UCSD-AML1 (cell line): ENCODE data around the gene CNTN6.

ENCODE experiments used
- DNase-seq: peaks from one replicate; lab custom pipeline; 2025; ENCODE audit not compliant: unreplicated experiment; lab: John Stamatoyannopoulos, UW

The CNTN6 gene

DNA sequence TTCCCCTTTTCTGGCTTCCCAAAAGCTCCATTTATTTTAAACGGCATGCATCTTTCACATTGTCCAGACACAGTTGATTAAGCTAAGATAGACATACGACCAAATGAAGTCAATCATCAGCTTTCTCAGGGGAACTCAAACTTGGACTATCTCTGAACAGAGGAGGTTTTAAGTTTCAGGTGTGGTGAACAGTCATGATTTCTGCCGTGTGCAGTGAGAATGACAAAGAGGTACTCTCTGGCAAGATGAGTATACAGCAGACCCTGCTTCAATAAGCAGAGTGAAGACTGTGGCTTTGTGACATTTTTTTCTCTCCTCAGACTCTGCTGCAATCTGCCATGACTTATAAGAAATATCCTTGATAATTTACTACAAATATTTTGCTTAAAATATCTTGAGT lies 307.7 kb downstream of the CNTN6 start:
- DNase-seq, result no peak

DNA sequence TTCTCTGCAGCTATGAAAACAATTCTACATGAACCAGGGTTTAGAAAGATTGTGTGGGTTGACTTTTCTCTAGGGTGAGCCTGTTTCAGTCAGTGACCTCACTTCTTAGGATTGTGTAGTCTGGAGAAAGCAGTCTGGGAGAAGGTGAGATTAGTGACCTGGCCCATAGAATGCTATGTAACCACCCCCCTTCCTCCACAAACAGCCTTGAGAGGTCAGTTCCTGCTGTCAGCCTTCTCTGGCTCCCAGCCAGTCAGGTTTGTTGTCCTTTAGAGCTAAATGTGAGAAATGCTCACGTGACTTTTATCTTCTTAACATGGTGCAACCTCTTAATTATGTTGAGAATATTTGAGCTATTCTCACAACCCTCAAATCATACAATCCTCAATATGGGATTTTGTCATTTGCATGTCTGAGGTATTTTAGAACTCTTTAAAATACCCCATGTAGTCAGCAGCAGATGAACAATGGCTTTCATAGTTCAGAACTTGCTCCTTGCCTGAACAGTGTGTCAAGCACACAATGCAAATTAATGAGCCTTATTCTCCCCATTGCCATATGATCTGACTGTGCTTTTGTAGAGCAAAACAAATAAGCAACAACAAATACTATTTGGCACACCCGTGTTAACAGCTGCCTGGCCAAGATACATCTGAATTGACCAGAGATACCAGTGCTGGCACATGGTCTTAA lies 311.6 kb downstream of the CNTN6 start:
- DNase-seq, result no peak

DNA sequence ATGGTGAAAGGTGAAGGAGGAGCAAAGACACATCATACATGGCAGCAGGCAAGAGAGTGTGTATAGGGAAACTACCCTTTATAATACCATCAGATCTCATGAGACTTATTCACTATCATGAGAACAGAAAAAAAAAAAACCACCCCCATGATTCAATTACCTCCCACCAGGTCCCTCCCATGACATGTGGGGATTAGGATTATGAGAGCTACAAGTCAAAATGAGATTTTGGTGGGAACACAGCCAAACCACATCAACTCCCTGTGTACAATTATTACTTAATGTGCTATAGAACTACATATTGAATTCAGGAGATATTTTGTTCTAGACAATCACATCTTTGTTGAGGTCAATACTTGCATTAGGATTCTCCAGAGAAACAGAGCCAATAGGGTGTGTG lies 313.4 kb downstream of the CNTN6 start:
- no peak for DNase-seq

DNA sequence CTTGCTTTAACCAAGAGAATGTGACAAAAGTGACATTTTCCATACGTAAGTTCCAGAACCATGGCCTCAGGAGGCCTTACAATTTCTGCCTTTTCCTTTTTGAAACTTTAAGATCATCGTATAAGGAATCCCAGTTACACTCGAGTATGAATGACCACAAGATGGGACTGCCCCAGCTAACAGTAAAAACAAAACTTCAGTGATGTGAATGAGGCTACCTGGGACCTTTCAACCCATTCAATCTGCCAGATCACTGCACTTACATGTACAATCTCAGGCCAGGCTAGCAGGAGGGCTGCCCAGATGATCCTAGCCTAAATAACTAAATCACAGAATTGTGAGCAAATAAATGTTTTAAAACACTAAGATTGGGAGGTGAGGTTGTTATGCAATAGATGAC lies 328.8 kb downstream of the CNTN6 start:
- DNase-seq, result no peak

DNA sequence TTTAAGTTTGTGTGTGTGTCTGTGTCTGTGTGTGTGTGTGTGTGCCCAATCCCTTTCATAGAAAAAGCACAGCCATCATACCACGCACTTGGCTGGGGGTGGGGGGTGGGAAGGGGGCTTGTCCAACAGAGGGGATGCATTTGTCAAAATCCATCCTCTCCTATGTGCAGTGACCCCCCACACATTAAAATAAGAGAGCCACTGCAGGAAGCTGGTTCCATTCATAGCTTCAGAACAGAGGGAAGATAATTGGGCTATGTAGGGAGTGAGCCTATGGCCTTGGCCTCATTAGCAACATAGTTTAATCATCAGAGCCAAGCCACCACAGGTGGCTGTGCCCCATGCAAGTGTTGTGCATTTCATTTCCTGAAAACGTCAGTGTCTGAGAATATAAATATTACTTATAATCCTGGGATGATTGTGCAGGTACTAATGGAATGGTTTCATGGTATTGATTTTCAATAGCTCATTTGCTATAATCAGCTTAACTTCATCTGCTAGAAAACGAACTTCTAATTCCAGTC lies 330.8 kb downstream of the CNTN6 start:
- DNase-seq, result no peak

DNA sequence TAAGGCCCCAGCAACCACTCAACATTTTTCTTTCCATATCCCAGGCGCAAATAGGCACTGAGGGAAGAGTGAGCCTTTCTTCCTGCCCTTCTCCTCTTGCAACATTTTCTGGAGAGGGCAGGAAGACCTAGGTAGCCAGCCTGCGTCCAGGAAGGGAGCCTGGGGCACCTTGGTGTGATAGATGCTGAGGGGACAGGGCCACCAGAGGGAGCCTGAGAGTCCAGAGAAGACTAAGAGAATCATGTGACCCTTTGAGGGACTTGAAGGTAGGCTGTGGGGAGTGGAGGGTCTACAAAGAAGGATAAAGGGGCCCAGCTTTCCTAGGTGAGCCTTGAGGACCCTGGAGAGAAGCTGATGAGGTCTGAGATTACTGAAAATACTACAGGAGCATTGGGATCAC lies 346.6 kb downstream of the CNTN6 start:
- DNase-seq, result peak; percentile 10

DNA sequence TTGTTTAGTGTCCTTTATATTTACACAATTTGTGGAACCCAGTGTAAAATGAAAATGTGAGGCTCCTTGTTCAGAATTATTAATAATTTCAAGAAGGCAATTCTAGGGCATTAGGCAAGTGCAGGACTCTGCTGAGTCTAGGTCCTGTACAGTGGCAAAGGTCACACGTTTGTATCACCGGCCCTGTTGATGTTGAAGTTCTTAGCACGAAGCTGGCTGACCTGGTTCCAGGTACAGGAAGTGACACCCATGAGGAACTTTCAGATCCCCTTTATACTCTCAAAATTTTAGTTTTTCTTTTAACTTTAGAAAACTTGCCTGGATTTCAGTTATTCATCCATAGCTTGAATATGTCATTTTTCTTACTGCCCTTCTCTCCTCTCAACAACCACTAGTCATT lies 349.4 kb downstream of the CNTN6 start:
- DNase-seq, result no peak

DNA sequence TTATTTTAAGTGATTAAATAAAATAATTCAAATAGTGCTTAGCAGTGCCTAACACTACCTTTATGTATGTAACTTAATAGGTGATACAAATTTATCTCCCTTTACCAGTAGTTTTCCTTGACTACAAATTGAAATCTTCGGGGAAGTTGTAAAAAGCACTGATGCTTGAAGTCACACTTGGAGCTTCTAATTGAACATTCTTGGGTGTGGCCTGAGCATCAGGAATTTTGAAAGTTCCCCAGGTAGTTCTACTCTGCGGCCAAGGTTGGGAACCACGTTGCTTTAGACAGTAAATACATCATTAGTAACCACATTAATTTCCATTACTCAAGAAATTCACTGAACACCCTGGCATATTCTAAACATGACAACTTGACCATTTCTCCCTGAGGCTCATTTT lies 351.4 kb downstream of the CNTN6 start:
- DNase-seq, result no peak

DNA sequence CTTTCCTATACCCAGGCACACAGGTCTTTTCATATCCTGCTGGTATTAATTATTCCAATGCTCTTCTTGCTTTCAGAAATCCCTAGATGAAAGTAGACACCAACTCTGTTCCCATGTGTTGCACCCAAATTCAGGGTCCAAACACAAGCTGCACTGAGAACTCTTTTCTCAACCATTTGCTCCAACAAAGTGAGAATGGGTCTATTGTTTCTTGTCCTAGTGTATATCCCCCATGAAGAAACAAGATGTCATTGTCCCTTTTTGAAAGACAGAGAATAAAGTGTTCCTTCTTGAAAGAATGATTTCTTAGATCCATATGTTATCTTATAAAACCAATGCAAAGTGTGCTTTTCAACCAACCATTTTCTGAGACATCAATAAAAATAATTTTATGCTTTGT lies 353.7 kb downstream of the CNTN6 start:
- DNase-seq, result no peak

DNA sequence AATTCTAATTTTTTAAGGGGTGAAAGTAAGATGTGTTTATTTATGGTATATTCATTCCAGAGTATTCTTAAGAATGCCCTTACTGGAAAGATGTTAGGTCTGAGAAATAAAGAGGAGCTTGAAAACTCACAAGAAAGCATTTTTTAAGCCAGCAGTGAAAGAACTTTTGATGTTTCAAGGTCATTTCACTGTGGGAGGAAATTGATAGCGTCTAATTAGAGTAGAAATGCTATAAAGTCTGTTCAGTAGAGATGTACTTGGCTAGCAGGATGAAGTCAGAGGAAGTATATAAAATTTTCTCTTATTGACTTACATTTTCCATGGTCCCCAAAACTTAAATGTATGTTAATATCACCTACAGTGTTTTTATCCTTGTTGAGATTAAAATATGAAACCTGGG lies 354.6 kb downstream of the CNTN6 start:
- no peak for DNase-seq

DNA sequence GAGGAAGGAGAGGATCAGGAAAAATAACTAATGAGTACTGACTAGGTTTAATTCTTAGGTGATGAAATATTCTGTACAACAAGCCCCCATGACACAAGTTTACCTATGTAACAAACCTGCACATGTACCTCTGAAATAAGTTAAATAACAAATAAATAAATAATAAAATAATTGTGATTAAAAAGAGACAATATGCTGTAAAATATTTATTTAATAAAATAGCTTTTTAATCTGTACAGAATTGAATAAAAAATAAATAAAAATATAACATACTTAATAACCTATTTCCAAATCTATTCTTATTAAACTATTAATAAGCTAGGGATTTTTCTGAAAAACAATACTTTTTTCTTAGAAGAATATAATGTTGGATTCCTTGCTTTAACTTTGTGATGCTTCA lies 355.6 kb downstream of the CNTN6 start:
- DNase-seq, result no peak
